Measurements from ENCODE around the gene CERT1.
"Not testable (repeated sequence)": the region's sequence is repeated elsewhere in the genome, so short reads cannot be mapped to it uniquely, and the experiment has no call there.

The CERT1 gene

GRCh38 chr5:75511435-75512382 lies at the start of gene CERT1, which contains the start of gene POLK:
Gene CERT1 (minus strand): TSS chr5:75511629. CDS start chr5:75511207, 422 bp downstream.
Gene POLK (plus strand): TSS chr5:75511891.
- DNase-seq: peak; percentile 97

GRCh38 chr5:75560655-75561054 lies 49.2 kb upstream of the CERT1 start:
- not testable (repeated sequence) for DNase-seq

GRCh38 chr5:75558981-75559632 lies 47.7 kb upstream of the CERT1 start:
- DNase-seq: no peak

- no peak for DNase-seq
Measured at GRCh38 chr5:75558221-75558620, 46.8 kb upstream of the CERT1 start.

- DNase-seq: no peak
Measured at GRCh38 chr5:75553358-75553757, 41.9 kb upstream of the CERT1 start.

- no peak for DNase-seq
Measured at GRCh38 chr5:75552764-75553163, 41.3 kb upstream of the CERT1 start.

GRCh38 chr5:75551471-75551870 lies 40.0 kb upstream of the CERT1 start:
- DNase-seq: no peak

- no peak for DNase-seq
Measured at GRCh38 chr5:75550597-75550996, 39.2 kb upstream of the CERT1 start.

- no peak for DNase-seq
Measured at GRCh38 chr5:75547812-75548211, 36.4 kb upstream of the CERT1 start.

GRCh38 chr5:75546830-75547229 lies 35.4 kb upstream of the CERT1 start:
- no peak for DNase-seq

- DNase-seq: no peak
Measured at GRCh38 chr5:75545131-75545530, 33.7 kb upstream of the CERT1 start.

- DNase-seq: no peak
Measured at GRCh38 chr5:75538211-75538610, 26.8 kb upstream of the CERT1 start.

GRCh38 chr5:75536694-75537360 lies 25.4 kb upstream of the CERT1 start:
- no peak for DNase-seq

GRCh38 chr5:75536147-75536546 lies 24.7 kb upstream of the CERT1 start:
- DNase-seq: no peak

- DNase-seq: no peak
Measured at GRCh38 chr5:75534734-75535133, 23.3 kb upstream of the CERT1 start.

GRCh38 chr5:75533716-75534115 lies 22.3 kb upstream of the CERT1 start:
- not testable (repeated sequence) for DNase-seq

- DNase-seq: no peak
Measured at GRCh38 chr5:75532190-75532589, 20.8 kb upstream of the CERT1 start.

GRCh38 chr5:75529185-75529584 lies 17.8 kb upstream of the CERT1 start:
- no peak for DNase-seq

GRCh38 chr5:75526070-75526469 lies 14.6 kb upstream of the CERT1 start:
- DNase-seq: no peak

GRCh38 chr5:75525344-75525743 lies 13.9 kb upstream of the CERT1 start:
- no peak for DNase-seq

- no peak for DNase-seq
Measured at GRCh38 chr5:75524591-75524990, 13.2 kb upstream of the CERT1 start.

- DNase-seq: no peak
Measured at GRCh38 chr5:75524071-75524470, 12.6 kb upstream of the CERT1 start.

- no peak for DNase-seq
Measured at GRCh38 chr5:75523275-75523674, 11.8 kb upstream of the CERT1 start.

- no peak for DNase-seq
Measured at GRCh38 chr5:75522542-75522941, 11.1 kb upstream of the CERT1 start.

Measured in CD4-positive, alpha-beta T cell treated with Interleukin-4 for 4 hours (primary cell).